AG10803 (cell line): ENCODE measurements around the gene OPHN1.

ENCODE experiments used
- DNase-seq: peaks from one replicate; pipeline ENCODE4 v3.0.0; 2010; ENCODE audit warnings: low read depth
- H3K4me3 ChIP-seq: 2 replicates; pipeline ENCODE4 v1.5.1; 2011; ENCODE audit warnings: mild to moderate bottlenecking, low read length, control low read depth
- TF ChIP-seq, protein P1 (sequence below): conservative IDR thresholded peaks from 2 replicates; pipeline ENCODE4 v1.5.1; 2011; ENCODE audit warnings: mild to moderate bottlenecking, low read length, control low read depth, inconsistent platforms

The OPHN1 gene

DNA sequence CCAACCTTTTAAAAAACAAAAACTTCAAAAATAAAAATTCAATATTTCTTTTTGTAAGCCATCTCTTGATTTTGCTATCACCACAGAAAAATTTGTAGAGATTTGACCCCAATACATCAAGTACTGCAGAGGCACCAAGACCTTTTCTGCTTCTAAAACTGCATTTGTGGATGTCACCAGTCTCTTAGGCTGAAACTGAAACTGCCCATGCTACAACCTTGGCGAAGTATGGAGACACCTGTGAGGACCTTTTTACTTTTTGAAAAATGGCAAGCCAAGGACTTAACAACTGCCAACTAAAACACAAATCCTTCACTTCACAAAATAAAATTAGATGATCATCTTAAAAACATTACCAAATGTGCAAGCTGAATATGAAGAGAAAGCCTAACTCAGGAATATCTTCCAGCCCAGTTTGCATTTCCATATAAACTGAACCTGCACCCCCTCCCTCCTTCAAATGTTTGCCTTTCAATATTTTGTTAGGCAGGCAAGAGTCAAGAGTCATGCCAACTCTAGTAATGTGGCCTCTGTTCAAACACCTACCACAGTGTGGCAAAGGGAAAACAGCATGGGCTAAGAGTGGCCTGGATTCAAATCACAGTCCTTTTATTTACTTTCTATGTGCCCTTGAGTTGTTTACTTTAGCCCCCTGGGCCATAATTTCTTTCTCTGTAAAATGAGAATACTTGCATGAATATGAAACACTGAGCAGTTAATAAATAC, 389.4 kb downstream of the OPHN1 start:
- no peak for DNase-seq
- H3K4me3 ChIP-seq: no peak overlapping the region
- TF ChIP-seq, protein P1, sequence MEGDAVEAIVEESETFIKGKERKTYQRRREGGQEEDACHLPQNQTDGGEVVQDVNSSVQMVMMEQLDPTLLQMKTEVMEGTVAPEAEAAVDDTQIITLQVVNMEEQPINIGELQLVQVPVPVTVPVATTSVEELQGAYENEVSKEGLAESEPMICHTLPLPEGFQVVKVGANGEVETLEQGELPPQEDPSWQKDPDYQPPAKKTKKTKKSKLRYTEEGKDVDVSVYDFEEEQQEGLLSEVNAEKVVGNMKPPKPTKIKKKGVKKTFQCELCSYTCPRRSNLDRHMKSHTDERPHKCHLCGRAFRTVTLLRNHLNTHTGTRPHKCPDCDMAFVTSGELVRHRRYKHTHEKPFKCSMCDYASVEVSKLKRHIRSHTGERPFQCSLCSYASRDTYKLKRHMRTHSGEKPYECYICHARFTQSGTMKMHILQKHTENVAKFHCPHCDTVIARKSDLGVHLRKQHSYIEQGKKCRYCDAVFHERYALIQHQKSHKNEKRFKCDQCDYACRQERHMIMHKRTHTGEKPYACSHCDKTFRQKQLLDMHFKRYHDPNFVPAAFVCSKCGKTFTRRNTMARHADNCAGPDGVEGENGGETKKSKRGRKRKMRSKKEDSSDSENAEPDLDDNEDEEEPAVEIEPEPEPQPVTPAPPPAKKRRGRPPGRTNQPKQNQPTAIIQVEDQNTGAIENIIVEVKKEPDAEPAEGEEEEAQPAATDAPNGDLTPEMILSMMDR: no peak

DNA sequence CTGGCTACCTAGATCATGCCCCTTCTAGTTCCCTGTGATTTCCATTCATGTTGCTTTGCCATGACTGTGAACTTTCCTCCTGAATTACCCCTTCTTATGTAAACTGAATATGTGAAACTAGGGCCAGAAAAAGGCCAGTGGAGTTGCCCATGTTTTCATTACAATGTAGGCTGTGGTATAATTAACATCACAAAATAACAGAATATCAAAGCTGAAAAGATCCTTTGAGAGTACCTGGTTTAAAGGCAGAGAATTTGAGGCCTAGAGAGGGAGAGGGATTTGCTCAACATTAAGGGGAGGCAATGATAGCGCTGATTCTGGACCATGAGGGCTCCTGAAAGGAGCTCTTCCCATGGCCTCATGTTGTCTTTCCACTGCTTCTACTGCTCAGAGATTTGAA, 392.2 kb downstream of the OPHN1 start:
- H3K4me3 ChIP-seq: no peak overlapping the region
- DNase-seq: no peak
- TF ChIP-seq, protein P1: no peak

DNA sequence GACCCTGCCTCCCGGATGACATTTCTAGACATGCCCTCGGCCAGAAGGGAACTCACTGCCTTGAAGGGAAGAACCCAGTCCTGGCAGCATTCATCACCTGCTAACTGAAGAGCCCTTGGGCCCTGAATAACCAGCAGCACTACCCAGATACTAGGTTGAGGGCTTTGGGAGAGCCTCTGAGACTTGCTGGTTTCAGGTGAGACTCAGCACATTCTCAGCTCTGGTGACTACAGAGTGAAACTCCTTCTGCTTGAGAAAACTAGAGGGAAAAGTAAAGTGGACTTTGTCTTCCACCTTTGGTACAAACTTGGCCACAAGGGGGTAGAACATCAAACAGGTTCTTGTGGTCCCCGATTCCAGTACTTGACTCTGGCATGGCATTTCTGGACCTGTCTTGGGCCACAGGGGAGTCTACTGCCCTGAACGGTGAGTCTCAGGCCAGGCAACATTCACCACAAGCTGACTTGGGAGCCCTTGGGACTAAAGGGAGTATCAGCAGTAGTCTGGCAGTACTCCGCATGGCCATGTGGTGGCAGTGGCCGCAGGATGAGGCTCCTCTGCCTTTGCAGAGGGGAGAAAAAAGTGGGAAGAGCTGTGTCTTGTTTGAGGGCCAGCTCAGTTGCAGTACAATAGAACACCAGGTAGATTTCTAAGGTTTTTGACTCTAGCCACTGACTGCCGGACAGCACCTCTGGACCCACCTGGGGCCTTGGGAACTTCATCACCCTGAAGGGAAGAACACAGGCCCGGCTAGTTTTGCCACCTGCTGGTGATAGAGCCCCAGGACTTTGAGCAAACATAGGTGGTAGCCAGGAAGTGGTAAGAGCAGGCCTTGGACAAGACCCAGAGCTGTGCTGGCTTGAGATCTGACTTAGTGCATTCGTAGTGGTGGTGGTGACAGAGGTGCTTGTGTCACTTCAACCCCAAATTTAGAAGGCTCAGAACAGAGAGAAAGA, 414.8 kb downstream of the OPHN1 start:
- no peak overlapping the region for H3K4me3 ChIP-seq

DNA sequence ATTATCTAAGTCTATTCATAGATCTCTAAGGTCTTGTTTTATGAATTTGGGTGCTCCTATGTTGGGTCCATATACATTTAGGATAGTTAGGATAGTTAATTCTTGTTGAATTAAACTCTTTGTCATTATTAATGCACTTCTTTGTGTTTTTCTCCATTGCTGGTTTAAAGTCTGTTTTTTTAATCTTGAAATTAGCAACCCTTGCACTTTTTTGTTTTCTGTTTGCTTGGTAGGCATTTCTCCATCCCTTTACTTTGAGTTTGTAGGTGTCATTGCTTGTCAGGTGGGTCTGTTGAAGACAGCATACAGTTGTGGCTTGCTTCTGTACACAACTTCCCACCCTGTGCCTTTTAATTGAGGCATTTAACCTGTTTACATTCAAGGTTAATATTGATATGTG, 434.8 kb downstream of the OPHN1 start:
- H3K4me3 ChIP-seq: no peak overlapping the region
- DNase-seq: no peak
- TF ChIP-seq, protein P1: no peak

More for the DNA sequence above, 414.8 kb downstream of the OPHN1 start:
- TF ChIP-seq, protein P1: peak; percentile 70
- peak; percentile 46 for DNase-seq
